ENCODE data around the gene LRRC37B. TPM values are rescaled to one million over a fixed set of nuclear protein-coding genes. Genes with fewer than 3 reads are reported as not detected.
"Not testable (repeated sequence)": the region's sequence is repeated elsewhere in the genome, so short reads cannot be mapped to it uniquely, and the experiment has no call there.

The LRRC37B gene
- total RNA-seq, 1 donor from 2014 or later, result 25.7 TPM

DNA sequence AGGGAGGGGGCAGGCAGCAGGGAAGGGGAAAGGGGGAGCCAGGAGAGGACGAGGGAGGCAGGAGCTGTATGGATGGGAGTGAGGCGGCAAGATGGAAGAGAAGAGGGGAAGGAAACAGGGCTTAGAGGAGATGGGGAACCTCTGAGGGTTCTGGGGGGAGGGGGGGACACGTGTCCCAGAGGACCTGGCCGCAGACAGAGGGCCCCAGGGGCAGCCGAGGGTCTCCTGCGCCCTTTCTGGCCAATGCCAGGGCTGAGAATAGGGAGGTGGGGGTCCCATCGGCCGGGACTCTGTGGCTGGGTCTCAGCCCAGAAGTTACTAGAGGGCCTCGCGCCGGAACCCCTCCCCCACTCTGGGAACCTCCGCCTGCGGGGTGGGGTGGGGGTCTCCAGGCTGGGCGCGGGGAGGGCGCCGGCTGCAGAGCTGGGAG, 76.4 kb downstream of the LRRC37B start:
- intact Hi-C loops (cut with DNase I); DNase-seq (ENCODE audit: low spot score): not testable (repeated sequence)
- ATAC-seq, result peak; percentile 48

DNA sequence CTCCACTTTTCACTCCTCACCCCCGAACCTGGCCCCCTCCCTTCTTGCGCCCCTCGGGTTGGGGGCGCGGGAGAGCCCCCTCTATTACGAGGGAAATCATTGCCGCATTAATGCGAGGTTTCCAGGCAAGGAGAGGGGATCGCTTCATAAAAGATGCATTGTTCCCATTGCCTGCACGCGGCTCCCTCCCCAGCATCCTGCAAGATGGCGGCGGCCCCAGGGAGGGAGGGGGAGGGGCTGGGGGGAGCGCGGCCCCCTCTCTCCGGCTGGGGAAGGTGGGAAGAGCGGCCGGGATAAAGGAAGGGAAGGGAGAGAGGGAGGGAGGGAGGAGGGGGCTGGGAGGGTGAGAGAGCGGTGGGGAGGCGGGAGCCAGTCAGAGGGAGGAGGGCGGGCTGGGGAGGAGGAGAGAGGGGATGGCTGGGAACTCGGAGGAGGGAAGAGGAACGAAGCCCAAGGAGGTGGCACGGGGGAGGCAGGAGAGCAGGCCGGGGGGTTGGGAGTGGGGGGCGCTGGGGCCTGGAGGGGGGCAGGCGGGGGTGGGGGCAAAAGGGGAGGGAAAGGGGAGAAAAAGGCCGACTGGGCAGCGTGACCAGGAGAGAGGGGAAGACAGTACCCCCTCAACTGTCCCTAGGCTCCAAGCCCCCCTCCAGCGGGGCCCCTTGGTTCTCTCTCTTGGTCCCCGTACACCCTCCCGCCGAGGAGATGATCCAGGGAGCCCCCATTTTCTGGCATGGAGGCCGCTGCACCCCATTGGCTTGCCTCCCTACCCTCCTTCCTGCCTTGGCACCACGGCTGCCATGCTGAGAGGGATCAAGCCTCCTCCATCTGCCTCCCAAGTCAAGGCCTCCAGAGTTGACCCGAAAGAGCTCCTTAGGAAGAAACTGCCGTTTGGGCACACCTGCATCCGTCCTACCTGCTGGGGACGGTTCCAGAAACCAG, 77.1 kb downstream of the LRRC37B start:
- intact Hi-C loops (cut with DNase I), result not testable (repeated sequence)
- ATAC-seq (peak; percentile 89), DNase-seq (ENCODE audit: low spot score) (peak; percentile 64)

DNA sequence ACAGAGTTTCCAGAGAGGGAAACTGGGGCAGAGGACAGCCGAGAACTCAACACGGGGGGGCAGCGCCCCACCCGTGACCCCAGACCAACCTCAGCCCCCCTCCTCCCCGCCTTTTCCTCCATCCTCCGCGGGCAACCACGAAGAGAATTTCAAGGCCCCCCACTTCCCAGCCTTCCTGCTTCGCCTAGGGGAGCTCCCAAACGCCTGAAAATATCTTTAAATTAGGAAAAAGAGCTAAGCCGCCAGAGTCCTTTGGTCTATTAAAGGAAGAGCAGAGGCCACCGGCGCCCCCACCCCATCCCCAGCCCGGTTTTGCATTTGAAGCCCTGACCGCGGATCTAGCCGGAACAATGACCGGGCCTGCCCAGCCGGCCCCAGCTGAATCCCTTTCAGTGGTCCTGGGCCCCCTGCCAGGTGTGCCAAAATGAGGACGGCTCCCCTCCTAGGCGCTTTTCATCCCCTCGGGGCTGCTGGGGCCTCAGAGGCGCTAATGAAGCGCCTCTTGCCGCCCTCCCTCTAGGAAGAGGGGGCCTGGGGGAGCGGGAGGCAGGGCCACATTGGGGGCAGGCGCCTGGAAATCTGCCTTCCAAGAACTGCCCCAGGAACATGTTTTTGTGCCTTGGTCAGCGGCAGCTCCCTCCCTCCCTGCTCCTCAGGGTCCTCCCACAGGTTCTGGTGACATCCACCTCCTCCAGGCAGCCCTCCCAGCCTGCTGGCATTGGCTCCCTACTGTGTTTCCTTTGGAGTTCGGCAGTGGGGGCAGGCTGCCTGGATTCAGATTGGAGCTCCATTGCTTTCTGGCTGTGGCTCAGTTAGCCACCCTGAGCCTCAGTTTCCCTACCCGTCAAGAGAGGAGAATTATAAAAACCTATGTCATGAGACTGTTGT, 78.0 kb downstream of the LRRC37B start:
- DNase-seq (ENCODE audit: low spot score); intact Hi-C loops (cut with DNase I): not testable (repeated sequence)
- peak; percentile 38 for ATAC-seq

DNA sequence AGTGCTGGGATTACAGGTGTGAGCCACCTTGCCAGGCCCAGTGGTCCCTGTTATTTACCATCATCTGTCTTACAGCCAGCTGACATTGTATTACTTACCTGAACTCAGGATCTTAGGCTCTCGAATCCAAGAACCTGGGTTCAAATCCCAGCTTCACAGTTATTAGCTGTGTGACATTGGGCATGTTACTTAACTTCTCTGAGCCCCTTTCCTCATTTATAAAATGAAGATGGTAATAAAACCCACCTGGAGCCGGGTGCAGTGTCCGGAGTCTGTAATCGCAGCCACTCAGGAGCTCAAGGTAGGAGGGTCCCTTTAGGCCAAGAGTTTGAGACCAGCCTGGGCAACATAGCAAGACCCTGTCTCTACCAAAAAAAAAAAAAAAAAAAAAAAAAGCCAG, 79.7 kb downstream of the LRRC37B start:
- intact Hi-C loops (cut with DNase I), result not testable (repeated sequence)

DNA sequence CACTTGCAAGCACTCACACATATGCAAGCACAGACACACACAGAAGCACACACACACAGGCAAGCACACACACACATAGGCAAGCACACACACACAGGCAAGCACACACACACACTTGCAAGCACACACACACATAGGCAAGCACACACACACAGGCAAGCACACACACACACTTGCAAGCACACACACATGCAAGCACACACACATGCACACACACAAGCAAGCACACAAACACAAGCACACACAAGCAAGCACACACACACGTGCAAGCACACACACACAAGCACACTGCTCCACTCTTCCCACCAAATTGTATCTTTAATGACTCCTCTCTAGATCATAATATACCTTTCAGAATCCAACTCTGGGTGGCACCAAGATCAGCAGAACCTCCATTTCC, 84.9 kb downstream of the LRRC37B start:
- DNase-seq (ENCODE audit: low spot score); intact Hi-C loops (cut with DNase I); ATAC-seq: not testable (repeated sequence)

More for the DNA sequence above, 79.7 kb downstream of the LRRC37B start:
- ATAC-seq; DNase-seq (ENCODE audit: low spot score): not testable (repeated sequence)

DNA sequence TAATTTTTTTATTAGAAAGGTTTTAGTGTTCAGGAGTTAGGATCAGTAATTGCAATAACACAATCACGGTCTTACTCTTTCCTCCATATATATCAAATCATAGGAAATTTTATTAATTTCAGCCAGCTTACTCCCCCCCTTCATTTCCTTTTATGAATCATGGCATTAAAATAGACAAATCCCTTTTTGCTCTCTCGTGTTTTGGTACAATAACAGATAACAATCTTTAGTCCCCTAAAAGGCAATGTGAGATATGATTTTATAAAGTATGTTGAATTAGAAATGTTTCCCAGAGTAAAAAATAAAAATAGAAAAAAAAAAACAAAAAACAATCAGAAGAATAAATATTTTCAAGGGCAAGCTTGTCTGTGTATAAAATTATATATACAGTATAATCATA, 92.5 kb downstream of the LRRC37B start:
- ATAC-seq (no peak), DNase-seq (ENCODE audit: low spot score) (no peak)
- intact Hi-C loops (cut with DNase I), result no loop called here

DNA sequence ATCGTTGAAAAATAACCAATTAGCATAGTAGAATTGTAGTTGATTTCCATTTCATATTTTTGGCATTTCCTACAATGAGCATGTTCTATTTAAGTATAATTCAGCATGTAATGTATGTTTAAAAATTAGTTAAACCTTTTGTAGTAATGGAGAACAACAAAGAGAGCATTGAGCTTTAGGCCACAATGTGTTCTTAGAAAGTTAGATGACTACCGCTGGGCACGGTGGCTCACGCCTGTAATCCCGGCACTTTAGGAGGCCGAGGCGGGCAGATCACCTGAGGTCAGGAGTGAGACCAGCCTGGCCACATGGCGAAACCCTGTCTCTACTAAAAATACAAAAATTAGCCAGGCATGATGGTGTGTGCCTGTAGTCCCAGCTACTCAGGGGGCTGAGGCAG, 93.1 kb downstream of the LRRC37B start:
- DNase-seq (ENCODE audit: low spot score), result not testable (repeated sequence)

DNA sequence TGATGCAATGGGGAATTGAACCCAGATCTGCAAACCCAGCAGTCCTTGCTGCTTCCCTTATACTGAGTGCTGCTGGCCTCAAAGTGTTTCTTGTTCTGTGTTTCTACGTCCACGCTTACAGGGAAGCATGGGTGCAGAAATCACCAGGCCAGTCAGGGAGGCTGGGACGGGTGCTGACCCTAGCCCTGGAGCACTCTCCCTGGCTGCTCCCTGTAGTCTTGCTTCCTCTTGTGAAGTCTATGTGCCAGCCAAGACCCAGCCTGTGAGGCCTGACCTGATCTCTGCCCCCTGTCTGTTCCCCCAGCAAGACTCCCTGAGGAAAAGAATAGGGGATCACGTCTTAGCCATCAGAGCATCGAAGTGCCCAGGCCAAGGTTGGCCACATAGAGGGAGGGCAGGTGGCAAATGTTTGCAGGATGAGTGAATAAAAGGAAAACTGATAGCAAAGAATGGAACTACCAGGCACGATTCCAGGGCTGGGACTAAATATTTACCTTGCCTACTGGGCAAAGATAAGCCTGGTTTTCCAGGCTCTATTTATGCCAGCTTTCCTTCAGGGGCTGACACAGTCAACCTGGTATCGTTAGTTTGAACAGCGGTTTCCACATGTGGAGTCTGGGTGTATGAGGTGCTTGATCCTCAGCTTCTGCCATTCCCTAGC, 93.9 kb downstream of the LRRC37B start:
- ATAC-seq, result no peak

More for the DNA sequence above, 93.1 kb downstream of the LRRC37B start:
- ATAC-seq; intact Hi-C loops (cut with DNase I): not testable (repeated sequence)

DNA sequence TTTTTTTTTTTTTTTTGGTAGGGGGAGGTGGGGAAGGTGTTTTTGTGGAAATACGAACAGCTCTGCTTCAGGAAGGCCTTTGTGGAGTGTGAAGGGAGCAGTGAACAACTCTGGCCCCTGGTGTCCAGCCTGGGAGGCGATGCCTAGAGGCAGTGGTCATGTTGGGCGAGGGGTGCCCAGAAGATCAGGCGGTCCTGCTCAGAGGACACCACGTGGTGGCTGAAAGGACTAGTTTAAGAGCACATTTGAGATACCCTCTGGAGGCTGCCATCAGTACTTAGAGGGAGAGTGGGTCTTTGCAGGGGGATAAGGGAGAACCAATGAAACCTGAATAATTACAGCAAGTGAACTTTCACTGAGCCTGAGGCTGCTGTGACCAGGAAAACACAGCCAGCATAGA, 95.0 kb downstream of the LRRC37B start:
- no peak for ATAC-seq
- no peak for DNase-seq (ENCODE audit: low spot score)
- intact Hi-C loops (cut with DNase I), result no loop called here

More for the DNA sequence above, 93.9 kb downstream of the LRRC37B start:
- intact Hi-C loops (cut with DNase I), result no loop called here
- no peak for DNase-seq (ENCODE audit: low spot score)

DNA sequence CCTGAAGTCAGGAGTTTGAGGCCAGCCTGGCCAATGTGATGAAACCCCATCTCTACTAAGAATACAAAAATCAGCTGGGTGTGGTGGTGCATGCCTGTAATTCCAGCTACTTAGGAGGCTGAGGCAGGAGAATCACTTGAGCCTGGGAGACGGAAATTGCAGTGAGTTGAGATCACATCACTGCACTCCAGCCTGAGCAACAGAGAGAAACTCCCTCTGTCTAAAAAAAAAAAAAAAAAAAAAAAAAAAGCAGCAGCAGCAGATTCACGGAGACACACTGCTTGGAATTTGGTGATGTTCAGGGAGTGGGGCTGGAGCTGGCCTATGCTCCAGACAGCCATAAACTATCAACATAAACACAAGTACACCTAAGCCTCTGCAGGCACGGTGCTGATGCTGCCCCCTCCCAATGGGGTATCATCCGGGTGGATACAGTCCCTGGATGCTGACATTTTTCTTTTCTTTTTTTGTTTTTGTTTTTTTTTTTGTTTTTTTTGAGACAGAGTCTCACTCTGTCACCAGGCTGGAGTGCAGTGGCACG, 95.5 kb downstream of the LRRC37B start:
- intact Hi-C loops (cut with DNase I), result no loop called here
- DNase-seq (ENCODE audit: low spot score) (no peak), ATAC-seq (no peak)

Other genes with a start within 250 kb of the LRRC37B start
- gene COPRS, start 148.1 kb upstream of the LRRC37B start, total RNA-seq, result 38.2 TPM
- 57.7 TPM for gene UTP6, start 105.7 kb upstream of the LRRC37B start, total RNA-seq
- gene SUZ12, start 70.4 kb upstream of the LRRC37B start, total RNA-seq, result 22.6 TPM
- 50.4 TPM for gene RHOT1, start 135.1 kb downstream of the LRRC37B start, total RNA-seq